Tibial nerve (tissue), 4 donors: Measurements from ENCODE around the gene NCOA1. TPM values are rescaled to one million over a fixed set of nuclear protein-coding genes. Genes with fewer than 3 reads are reported as not detected.

ENCODE experiments used
- DNase-seq, 2 donors: peaks; one replicate each; pipeline ENCODE4 v3.0.0-alpha.2; 2019; ENCODE audit warnings: low spot score in 2 of 2
- H3K27ac ChIP-seq, 4 donors: fragments of 200-600 bp; sonication (generic) in 3 of 4; one replicate each; pipeline ENCODE4 v1.5.1; 2017 to 2019; ENCODE audit warnings: mild to moderate bottlenecking in 1 of 4
- H3K27me3 ChIP-seq, 2 donors: fragments of 200-600 bp; sonication (generic) in 1 of 2; one replicate each; pipeline versions ENCODE4 v1.5.1 to v1.6.0; 2017 to 2019
- H3K36me3 ChIP-seq, 3 donors: fragments of 200-600 bp; sonication (generic); one replicate each; pipeline ENCODE4 v1.5.1; 2018 to 2019
- H3K4me1 ChIP-seq, 4 donors: fragments of 200-600 bp; sonication (generic) in 3 of 4; one replicate each; pipeline ENCODE4 v1.5.1; 2017 to 2019
- H3K4me3 ChIP-seq, 4 donors: fragments of 200-600 bp; sonication (generic) in 3 of 4; one replicate each; pipeline ENCODE4 v1.5.1; 2017 to 2019; ENCODE audit warnings: mild to moderate bottlenecking in 1 of 4, moderate library complexity in 1 of 4
- H3K9me3 ChIP-seq, 4 donors: fragments of 200-600 bp; sonication (generic) in 3 of 4; one replicate each; pipeline ENCODE4 v1.5.1; 2017 to 2019
- EP300 ChIP-seq, 2 donors: sonication (generic); formaldehyde crosslinking; IDR thresholded peaks; one replicate each; pipeline ENCODE4 v1.6.1; 2017; ENCODE audit warnings: antibody characterized with exemption in 2 of 2, mild to moderate bottlenecking in 1 of 2
- POLR2A ChIP-seq, 2 donors: fragments of 450-650 bp; IDR thresholded peaks; one replicate each; pipeline ENCODE4 v1.6.1; 2017; ENCODE audit warnings: antibody characterized with exemption in 2 of 2, mild to moderate bottlenecking in 2 of 2, moderate library complexity in 2 of 2
- WGBS, 2 donors: methylation state at CpG; one replicate each; pipeline ENCODE4 v1.1.5; 2018; 5-methylcytosine and 5-hydroxymethylcytosine counted together
- total RNA-seq, 4 donors: library from RNA; depleted of rRNA; stranded (reverse); fragments of >200 nt; gene quantifications; one replicate each; pipeline ENCODE4 v1.1.0, GENCODE V29; 2016
- TF ChIP-seq, protein P1 (sequence below), 5 experiments: fragments of 200-600 bp in 3 of 5; fragments of 450-650 bp in 2 of 5; sonication (generic) in 3 of 5; IDR thresholded peaks; one replicate each; pipeline ENCODE4 v1.5.1; 2016 to 2019; ENCODE audit warnings: antibody characterized with exemption in 5 of 5, mild to moderate bottlenecking in 3 of 5, moderate library complexity in 2 of 5

The NCOA1 gene
- total RNA-seq, 4 donors from 2014 or later = 57.0 to 78.9 (median 59.3) TPM

- Histone ChIP-seq H3K4me3 (no peak overlapping the region), H3K36me3 (no peaks in the 10 kb centered on the region), H3K27ac (no peak overlapping the region), H3K27me3 (no peaks in the 10 kb centered on the region), H3K4me1 (peaks cover 0 to 58% (median 18%) of the 10 kb centered on the region in 4 donors), H3K9me3 (no peaks in the 10 kb centered on the region)
- no peak for TF ChIP-seq EP300 (IDR thresholded peaks at IDR 0.05)
- TF ChIP-seq, protein P1, sequence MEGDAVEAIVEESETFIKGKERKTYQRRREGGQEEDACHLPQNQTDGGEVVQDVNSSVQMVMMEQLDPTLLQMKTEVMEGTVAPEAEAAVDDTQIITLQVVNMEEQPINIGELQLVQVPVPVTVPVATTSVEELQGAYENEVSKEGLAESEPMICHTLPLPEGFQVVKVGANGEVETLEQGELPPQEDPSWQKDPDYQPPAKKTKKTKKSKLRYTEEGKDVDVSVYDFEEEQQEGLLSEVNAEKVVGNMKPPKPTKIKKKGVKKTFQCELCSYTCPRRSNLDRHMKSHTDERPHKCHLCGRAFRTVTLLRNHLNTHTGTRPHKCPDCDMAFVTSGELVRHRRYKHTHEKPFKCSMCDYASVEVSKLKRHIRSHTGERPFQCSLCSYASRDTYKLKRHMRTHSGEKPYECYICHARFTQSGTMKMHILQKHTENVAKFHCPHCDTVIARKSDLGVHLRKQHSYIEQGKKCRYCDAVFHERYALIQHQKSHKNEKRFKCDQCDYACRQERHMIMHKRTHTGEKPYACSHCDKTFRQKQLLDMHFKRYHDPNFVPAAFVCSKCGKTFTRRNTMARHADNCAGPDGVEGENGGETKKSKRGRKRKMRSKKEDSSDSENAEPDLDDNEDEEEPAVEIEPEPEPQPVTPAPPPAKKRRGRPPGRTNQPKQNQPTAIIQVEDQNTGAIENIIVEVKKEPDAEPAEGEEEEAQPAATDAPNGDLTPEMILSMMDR (IDR thresholded peaks at IDR 0.05) = no peak
- TF ChIP-seq POLR2A (IDR thresholded peaks at IDR 0.05) = no peak
- no peak for DNase-seq
- 72 to 79% methylated on average over 6 of the region's 6 CpGs for WGBS, 2 donors
Observed at GRCh38 chr2:24512831-24513230, 21.8 kb downstream of the NCOA1 start.

- no peaks in the 10 kb centered on the region for H3K36me3 ChIP-seq
- 84 to 90% methylated on average over 9 of the region's 9 CpGs for WGBS, 2 donors
- H3K27me3 ChIP-seq = no peaks in the 10 kb centered on the region
- TF ChIP-seq POLR2A (IDR thresholded peaks at IDR 0.05) (no peak), EP300 (IDR thresholded peaks at IDR 0.05) (no peak)
- TF ChIP-seq, protein P1 (IDR thresholded peaks at IDR 0.05) = no peak
- H3K27ac ChIP-seq = no peak overlapping the region
- no peak for DNase-seq
- peaks cover 0 to 53% (median 18%) of the 10 kb centered on the region in 4 donors for H3K4me1 ChIP-seq
- no peaks in the 10 kb centered on the region for H3K9me3 ChIP-seq
- no peak overlapping the region for H3K4me3 ChIP-seq
Observed at GRCh38 chr2:24513281-24514071, 22.4 kb downstream of the NCOA1 start.

- 80 to 84% methylated on average over 2 of the region's 2 CpGs for WGBS, 2 donors
- Histone ChIP-seq H3K9me3 (no peaks in the 10 kb centered on the region), H3K4me1 (peaks cover 0 to 51% (median 12%) of the 10 kb centered on the region in 4 donors), H3K27ac (no peak overlapping the region), H3K4me3 (no peak overlapping the region), H3K36me3 (no peaks in the 10 kb centered on the region), H3K27me3 (no peaks in the 10 kb centered on the region)
- TF ChIP-seq EP300 (IDR thresholded peaks at IDR 0.05) (no peak), POLR2A (IDR thresholded peaks at IDR 0.05) (no peak)
- TF ChIP-seq, protein P1 (IDR thresholded peaks at IDR 0.05) = no peak
- DNase-seq = no peak
Observed at GRCh38 chr2:24514820-24515219, 23.8 kb downstream of the NCOA1 start.

DNA sequence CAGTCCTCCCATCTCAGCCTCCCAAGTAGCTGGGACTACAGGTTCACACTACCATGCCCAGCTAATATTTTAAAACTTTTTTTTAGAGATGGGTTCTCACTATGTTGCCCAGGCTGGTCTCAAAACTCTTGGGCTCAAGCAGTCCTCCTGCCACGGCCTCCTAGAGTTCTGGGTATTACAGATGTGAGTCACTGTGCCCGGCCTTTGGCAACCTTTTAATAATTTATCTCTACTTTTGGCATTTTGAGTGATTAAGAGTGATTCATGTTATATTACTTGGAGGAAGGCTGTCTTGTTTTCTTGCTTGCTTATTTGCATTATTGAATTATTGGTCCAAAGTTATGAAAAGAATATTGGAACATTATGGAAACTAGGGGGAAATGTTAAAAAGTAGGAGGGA is 24.3 kb downstream of the NCOA1 start:
- Histone ChIP-seq H3K4me1 (peaks cover 0 to 51% (median 12%) of the 10 kb centered on the region in 4 donors), H3K27ac (no peak overlapping the region), H3K4me3 (no peak overlapping the region), H3K9me3 (no peaks in the 10 kb centered on the region), H3K27me3 (no peaks in the 10 kb centered on the region), H3K36me3 (no peaks in the 10 kb centered on the region)
- no peak for DNase-seq
- TF ChIP-seq POLR2A (IDR thresholded peaks at IDR 0.05) (no peak), EP300 (IDR thresholded peaks at IDR 0.05) (no peak)
- TF ChIP-seq, protein P1 (IDR thresholded peaks at IDR 0.05) = no peak
- 73 to 85% methylated on average over 2 of the region's 2 CpGs for WGBS, 2 donors

DNA sequence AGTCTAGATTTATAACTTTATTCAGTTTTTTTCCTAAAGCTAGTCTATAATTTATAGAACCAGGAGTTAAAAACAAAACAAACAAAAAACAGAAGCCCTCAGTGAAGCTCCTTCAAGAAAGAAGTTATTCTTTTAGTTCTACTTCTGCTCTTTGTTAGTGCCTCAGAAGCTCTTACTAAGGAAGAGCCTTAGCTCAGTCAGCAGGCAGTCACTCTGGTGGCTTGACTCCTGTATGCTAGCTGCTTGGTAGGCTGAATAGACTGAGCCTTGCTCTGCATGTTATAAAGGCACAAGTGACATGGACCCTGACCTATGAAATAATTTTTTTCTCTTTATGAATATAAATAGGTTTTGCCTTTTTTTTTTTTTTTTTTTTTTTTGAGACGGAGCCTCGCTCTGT is 24.8 kb downstream of the NCOA1 start:
- 77 to 100% methylated on average over 2 of the region's 2 CpGs for WGBS, 2 donors
- TF ChIP-seq EP300 (IDR thresholded peaks at IDR 0.05) (no peak), POLR2A (IDR thresholded peaks at IDR 0.05) (no peak)
- TF ChIP-seq, protein P1 (IDR thresholded peaks at IDR 0.05) = no peak
- Histone ChIP-seq H3K9me3 (no peaks in the 10 kb centered on the region), H3K27ac (no peak overlapping the region), H3K4me1 (peaks cover 0 to 48% (median 11%) of the 10 kb centered on the region in 4 donors), H3K36me3 (no peaks in the 10 kb centered on the region), H3K4me3 (no peak overlapping the region), H3K27me3 (no peaks in the 10 kb centered on the region)
- no peak for DNase-seq
